ENCODE results near the gene IL1R2. TPM values are rescaled to one million over a fixed set of nuclear protein-coding genes. Genes with fewer than 3 reads are reported as not detected.

Gene IL1R2
- total and polyA plus RNA-seq, 2 experiments from 2014 or later = not detected

DNA sequence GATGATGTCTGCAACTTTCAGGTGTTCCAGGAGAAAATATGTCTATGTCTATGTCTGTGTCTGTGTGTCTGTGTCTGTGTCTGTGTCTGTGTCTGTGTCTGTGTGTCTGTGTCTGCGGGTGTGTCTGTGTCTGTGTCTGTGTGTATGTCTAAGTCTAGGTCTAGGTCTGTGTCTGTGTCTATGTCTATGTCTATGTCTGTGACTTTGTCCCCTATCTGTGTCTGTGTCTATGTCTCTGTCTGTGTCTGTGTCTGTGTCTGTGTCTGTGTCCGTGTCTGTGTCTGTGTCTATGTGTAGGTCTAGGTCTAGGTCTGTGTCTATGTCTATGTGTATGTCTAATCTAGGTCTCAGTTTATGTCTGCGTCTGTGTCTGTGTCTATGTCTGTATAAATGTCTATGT, 10.5 kb downstream of the IL1R2 start:
- Histone ChIP-seq H3K9me2 (ENCODE audit: insufficient read depth) (no peaks in the 10 kb centered on the region; the same call in 1 of the 2 replicates), H3K4me3 (no peak overlapping the region), H3K27ac (ENCODE audit: low read depth) (no peak overlapping the region), H3K36me3 (ENCODE audit: insufficient read depth) (no peaks in the 10 kb centered on the region), H2AFZ (no peak overlapping the region), H3K79me2 (replicated peaks; ENCODE audit: insufficient read depth) (no peaks in the 10 kb centered on the region), H3K4me2 (no peak overlapping the region), H3K4me1 (ENCODE audit: insufficient read depth) (no peaks in the 10 kb centered on the region), H4K20me1 (replicated peaks; ENCODE audit: insufficient read depth) (no peaks in the 10 kb centered on the region), H3F3A (replicated peaks; ENCODE audit: low read depth) (no peaks in the 10 kb centered on the region), H3K27me3 (ENCODE audit: insufficient read depth) (no peaks in the 10 kb centered on the region)
- H3K4me1 Mint-ChIP-seq = no peaks in the 10 kb centered on the region
- H3K36me3 Mint-ChIP-seq (ENCODE audit: low read depth) = no peaks in the 10 kb centered on the region
- no peak for ATAC-seq
- DNase-seq (ENCODE audit: low spot score) = no peak
- H3K4me3 Mint-ChIP-seq = no peak overlapping the region
- H3K27ac Mint-ChIP-seq = no peak overlapping the region
- no peaks in the 10 kb centered on the region for H3K9me3 Mint-ChIP-seq
- peaks cover 2% of the 10 kb centered on the region for H3K27me3 Mint-ChIP-seq (ENCODE audit: insufficient read depth, low read depth, poor library complexity)
- TF ChIP-seq CREB1 (CRISPR knock-in tag; IDR thresholded peaks at IDR 0.05; ENCODE audit: low read depth) (no peak), NANOG (IDR thresholded peaks at IDR 0.05; ENCODE audit: borderline replicate concordance) (no peak), ZNF114 (CRISPR knock-in tag; IDR thresholded peaks at IDR 0.05) (no peak), JUNB (IDR thresholded peaks at IDR 0.05; ENCODE audit: unreplicated experiment) (no peak), ZNF331 (CRISPR knock-in tag; IDR thresholded peaks at IDR 0.05; ENCODE audit: low read depth) (no peak), EZH2 (IDR thresholded peaks at IDR 0.05; ENCODE audit: low read depth, unreplicated experiment) (no peak), POLR2AphosphoS5 (IDR thresholded peaks at IDR 0.05; ENCODE audit: low read depth) (no peak), STAT1 (IDR thresholded peaks at IDR 0.05; ENCODE audit: unreplicated experiment) (no peak), EZH2phosphoT487 (IDR thresholded peaks at IDR 0.05; ENCODE audit: unreplicated experiment) (no peak), ETS1 (IDR thresholded peaks at IDR 0.05) (no peak), ZNF462 (CRISPR knock-in tag; IDR thresholded peaks at IDR 0.05) (no peak), REST (IDR thresholded peaks at IDR 0.05; ENCODE audit: unreplicated experiment) (no peak)
- TF ChIP-seq, protein P1, sequence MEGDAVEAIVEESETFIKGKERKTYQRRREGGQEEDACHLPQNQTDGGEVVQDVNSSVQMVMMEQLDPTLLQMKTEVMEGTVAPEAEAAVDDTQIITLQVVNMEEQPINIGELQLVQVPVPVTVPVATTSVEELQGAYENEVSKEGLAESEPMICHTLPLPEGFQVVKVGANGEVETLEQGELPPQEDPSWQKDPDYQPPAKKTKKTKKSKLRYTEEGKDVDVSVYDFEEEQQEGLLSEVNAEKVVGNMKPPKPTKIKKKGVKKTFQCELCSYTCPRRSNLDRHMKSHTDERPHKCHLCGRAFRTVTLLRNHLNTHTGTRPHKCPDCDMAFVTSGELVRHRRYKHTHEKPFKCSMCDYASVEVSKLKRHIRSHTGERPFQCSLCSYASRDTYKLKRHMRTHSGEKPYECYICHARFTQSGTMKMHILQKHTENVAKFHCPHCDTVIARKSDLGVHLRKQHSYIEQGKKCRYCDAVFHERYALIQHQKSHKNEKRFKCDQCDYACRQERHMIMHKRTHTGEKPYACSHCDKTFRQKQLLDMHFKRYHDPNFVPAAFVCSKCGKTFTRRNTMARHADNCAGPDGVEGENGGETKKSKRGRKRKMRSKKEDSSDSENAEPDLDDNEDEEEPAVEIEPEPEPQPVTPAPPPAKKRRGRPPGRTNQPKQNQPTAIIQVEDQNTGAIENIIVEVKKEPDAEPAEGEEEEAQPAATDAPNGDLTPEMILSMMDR (conservative IDR thresholded peaks at IDR 0.05; ENCODE audit: low read depth in 2 of 2) = no peak

Measured in GM23338 (cell line).